ENCODE results near the gene SLC31A1. TPM values are rescaled to one million over a fixed set of nuclear protein-coding genes. Genes with fewer than 3 reads are reported as not detected.

The SLC31A1 gene
- total RNA-seq, 1 experiment from 2014 or later, result 34.4 TPM

DNA sequence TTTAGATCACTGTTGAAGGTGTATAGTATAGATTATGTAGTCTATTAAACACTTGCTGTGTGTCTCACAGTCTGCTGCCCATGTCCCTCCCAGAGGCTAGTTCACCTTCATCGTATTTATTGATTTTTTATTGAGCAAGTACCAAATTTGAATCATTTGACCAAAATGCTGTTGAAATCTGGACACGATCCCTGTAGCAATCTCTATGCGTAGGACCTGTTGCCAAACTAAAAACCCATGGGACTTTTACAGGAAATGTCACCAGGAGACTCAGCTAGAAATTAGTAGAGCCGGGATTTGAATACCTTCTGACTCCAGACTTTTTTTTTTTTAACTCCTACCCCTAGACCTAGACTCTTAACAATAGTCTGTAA is 17.5 kb downstream of the SLC31A1 start:
- DNase-seq, result no peak
- Histone ChIP-seq H3K23me2 (ENCODE audit: insufficient read length, low read depth, low read length, poor library complexity, severe bottlenecking) (no peaks in the 10 kb centered on the region), H3K27ac (ENCODE audit: insufficient read length, low read depth, low read length) (no peak overlapping the region), H4K8ac (replicated peaks; ENCODE audit: insufficient read length, low read depth, low read length) (no peak overlapping the region), H2BK15ac (ENCODE audit: low read depth, low read length) (no peak overlapping the region), H3K56ac (ENCODE audit: insufficient read length, low read depth, low read length) (no peak overlapping the region), H3K14ac (ENCODE audit: insufficient read depth, low read length) (no peak overlapping the region), H2BK120ac (ENCODE audit: low read depth, low read length, poor library complexity, severe bottlenecking) (no peak overlapping the region), H2AK5ac (ENCODE audit: insufficient read length, low read length) (no peak overlapping the region), H3K4ac (ENCODE audit: low read depth, low read length) (no peak overlapping the region), H3K23ac (ENCODE audit: insufficient read length, low read depth, low read length) (no peak overlapping the region), H2AFZ (ENCODE audit: low read length) (no peak overlapping the region), H4K20me1 (ENCODE audit: control insufficient read depth, insufficient read depth, insufficient read length) (no peaks in the 10 kb centered on the region), H3K9ac (ENCODE audit: extremely low read depth, insufficient read length, low read length) (no peak overlapping the region), H3K27me3 (ENCODE audit: insufficient read depth, low read length) (no peaks in the 10 kb centered on the region), H3K18ac (ENCODE audit: insufficient read length, low read depth, low read length) (no peak overlapping the region), H2BK5ac (ENCODE audit: insufficient read length, low read length) (no peak overlapping the region), H3K4me1 (ENCODE audit: insufficient read depth, low read length) (no peaks in the 10 kb centered on the region), H2BK12ac (ENCODE audit: insufficient read length, low read depth, low read length) (no peak overlapping the region), H3K79me2 (ENCODE audit: insufficient read depth, low read length) (0 out of 2 replicates have a peak, but pooled peaks cover 2% of the 10 kb centered on the region), H2BK20ac (ENCODE audit: low read depth, low read length, poor library complexity, severe bottlenecking) (no peak overlapping the region), H4K91ac (ENCODE audit: insufficient read length, low read depth, low read length) (no peak overlapping the region), H4K5ac (ENCODE audit: insufficient read length, low read depth, low read length) (no peak overlapping the region), H3K79me1 (ENCODE audit: insufficient read depth, low read depth, low read length, poor library complexity, severe bottlenecking) (no peaks in the 10 kb centered on the region), H3T11ph (ENCODE audit: low read length) (no peak overlapping the region), H3K4me2 (ENCODE audit: insufficient read depth, insufficient read length, low read length) (no peak overlapping the region), H3K9me3 (ENCODE audit: control insufficient read depth, low read depth, low read length) (no peaks in the 10 kb centered on the region)
- H3K9me3 Mint-ChIP-seq, result no peaks in the 10 kb centered on the region
- H3K4me1 Mint-ChIP-seq, result no peaks in the 10 kb centered on the region
- no CpG with 5 or more reads among the region's 4 CpGs for WGBS (ENCODE audit: extremely low coverage, insufficient read length, low lambda C conversion rate)
- H3K27me3 Mint-ChIP-seq (ENCODE audit: low read depth), result no peaks in the 10 kb centered on the region
- no peak overlapping the region for H3K27ac Mint-ChIP-seq
- TF ChIP-seq, protein P1, sequence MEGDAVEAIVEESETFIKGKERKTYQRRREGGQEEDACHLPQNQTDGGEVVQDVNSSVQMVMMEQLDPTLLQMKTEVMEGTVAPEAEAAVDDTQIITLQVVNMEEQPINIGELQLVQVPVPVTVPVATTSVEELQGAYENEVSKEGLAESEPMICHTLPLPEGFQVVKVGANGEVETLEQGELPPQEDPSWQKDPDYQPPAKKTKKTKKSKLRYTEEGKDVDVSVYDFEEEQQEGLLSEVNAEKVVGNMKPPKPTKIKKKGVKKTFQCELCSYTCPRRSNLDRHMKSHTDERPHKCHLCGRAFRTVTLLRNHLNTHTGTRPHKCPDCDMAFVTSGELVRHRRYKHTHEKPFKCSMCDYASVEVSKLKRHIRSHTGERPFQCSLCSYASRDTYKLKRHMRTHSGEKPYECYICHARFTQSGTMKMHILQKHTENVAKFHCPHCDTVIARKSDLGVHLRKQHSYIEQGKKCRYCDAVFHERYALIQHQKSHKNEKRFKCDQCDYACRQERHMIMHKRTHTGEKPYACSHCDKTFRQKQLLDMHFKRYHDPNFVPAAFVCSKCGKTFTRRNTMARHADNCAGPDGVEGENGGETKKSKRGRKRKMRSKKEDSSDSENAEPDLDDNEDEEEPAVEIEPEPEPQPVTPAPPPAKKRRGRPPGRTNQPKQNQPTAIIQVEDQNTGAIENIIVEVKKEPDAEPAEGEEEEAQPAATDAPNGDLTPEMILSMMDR (conservative IDR thresholded peaks at IDR 0.05), result no peak
- no peaks in the 10 kb centered on the region; a peak in 1 of 7 replicates for H3K36me3 Mint-ChIP-seq (ENCODE audit: insufficient read depth in 1 of 3, low read depth in 3 of 3)
- H3K4me3 Mint-ChIP-seq, result no peak overlapping the region

Measured in H9 (cell line).